Measurements from ENCODE around the gene BRPF1.

Gene BRPF1

GRCh38 chr3:9736831-9737230 is 5.3 kb downstream of the BRPF1 start:
- no peak overlapping the region for H3K4me3 ChIP-seq (ENCODE audit: low read length)
- TF ChIP-seq ZNF274 (IDR thresholded peaks at IDR 0.05; ENCODE audit: low read depth, low read length): no peak

DNA sequence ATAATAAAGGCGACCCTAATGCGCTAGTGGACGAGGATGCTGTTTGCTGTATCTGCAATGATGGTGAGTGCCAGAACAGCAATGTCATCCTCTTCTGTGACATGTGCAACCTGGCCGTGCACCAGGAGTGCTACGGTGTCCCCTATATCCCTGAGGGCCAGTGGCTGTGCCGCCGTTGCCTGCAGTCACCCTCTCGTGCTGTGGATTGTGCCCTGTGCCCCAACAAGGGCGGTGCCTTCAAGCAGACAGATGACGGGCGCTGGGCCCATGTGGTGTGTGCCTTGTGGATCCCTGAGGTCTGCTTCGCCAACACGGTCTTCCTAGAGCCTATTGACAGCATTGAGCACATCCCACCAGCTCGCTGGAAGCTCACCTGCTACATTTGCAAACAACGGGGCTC is 7.6 kb downstream of the BRPF1 start:
- no peak overlapping the region for H3K4me3 ChIP-seq (ENCODE audit: low read length)
- TF ChIP-seq ZNF274 (IDR thresholded peaks at IDR 0.05; ENCODE audit: low read depth, low read length): no peak

GRCh38 chr3:9742560-9742959 is 11.0 kb downstream of the BRPF1 start:
- no peak overlapping the region for H3K4me3 ChIP-seq (ENCODE audit: low read length)
- no peak for TF ChIP-seq ZNF274 (IDR thresholded peaks at IDR 0.05; ENCODE audit: low read depth, low read length)

DNA sequence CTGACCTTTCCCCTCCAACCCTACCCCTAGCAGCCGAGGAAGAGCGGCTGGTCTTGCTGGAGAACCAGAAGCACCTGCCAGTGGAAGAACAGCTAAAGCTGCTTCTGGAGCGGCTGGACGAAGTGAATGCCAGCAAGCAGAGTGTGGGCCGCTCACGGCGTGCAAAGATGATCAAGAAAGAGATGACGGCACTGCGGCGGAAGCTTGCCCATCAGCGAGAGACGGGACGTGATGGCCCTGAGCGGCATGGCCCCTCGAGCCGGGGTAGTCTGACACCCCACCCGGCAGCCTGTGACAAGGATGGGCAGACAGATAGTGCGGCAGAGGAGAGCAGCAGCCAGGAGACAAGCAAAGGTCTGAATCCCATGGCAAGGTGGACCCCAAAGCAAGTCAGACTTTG is 12.0 kb downstream of the BRPF1 start:
- TF ChIP-seq ZNF274 (IDR thresholded peaks at IDR 0.05; ENCODE audit: low read depth, low read length): no peak

DNA sequence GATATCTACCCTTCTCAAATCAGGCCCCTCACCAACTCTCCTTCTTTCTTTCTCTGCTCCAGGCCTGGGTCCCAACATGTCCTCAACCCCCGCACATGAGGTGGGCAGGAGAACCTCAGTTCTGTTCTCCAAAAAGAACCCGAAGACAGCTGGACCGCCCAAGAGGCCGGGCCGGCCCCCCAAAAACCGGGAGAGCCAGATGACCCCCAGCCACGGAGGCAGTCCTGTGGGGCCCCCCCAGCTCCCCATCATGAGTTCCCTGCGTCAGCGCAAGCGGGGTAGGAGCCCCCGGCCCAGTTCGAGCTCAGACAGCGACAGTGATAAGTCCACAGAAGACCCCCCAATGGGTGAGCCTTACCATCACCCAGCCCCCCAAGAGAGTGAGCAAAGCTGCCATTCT is 12.6 kb downstream of the BRPF1 start:
- no peak for TF ChIP-seq ZNF274 (IDR thresholded peaks at IDR 0.05; ENCODE audit: low read depth, low read length)
- H3K4me3 ChIP-seq (ENCODE audit: low read length): no peak overlapping the region

More for the DNA sequence above, 12.0 kb downstream of the BRPF1 start:
- H3K4me3 ChIP-seq (ENCODE audit: low read length): no peak overlapping the region

- H3K4me3 ChIP-seq (ENCODE audit: low read length): no peak overlapping the region
- TF ChIP-seq ZNF274 (IDR thresholded peaks at IDR 0.05; ENCODE audit: low read depth, low read length): no peak
Observed at GRCh38 chr3:9745521-9745920, 14.0 kb downstream of the BRPF1 start.

- H3K4me3 ChIP-seq (ENCODE audit: low read length): no peak overlapping the region
- no peak for TF ChIP-seq ZNF274 (IDR thresholded peaks at IDR 0.05; ENCODE audit: low read depth, low read length)
Observed at GRCh38 chr3:9746330-9746729, 14.8 kb downstream of the BRPF1 start.

GRCh38 chr3:9747267-9747666 is 15.7 kb downstream of the BRPF1 start:
- no peak for TF ChIP-seq ZNF274 (IDR thresholded peaks at IDR 0.05; ENCODE audit: low read depth, low read length)

GRCh38 chr3:9748031-9748430 is 16.5 kb downstream of the BRPF1 start:
- TF ChIP-seq ZNF274 (IDR thresholded peaks at IDR 0.05; ENCODE audit: low read depth, low read length): no peak
- H3K4me3 ChIP-seq (ENCODE audit: low read length): no peak overlapping the region

More at GRCh38 chr3:9747267-9747666, 15.7 kb downstream of the BRPF1 start:
- H3K4me3 ChIP-seq (ENCODE audit: low read length): no peak overlapping the region

DNA sequence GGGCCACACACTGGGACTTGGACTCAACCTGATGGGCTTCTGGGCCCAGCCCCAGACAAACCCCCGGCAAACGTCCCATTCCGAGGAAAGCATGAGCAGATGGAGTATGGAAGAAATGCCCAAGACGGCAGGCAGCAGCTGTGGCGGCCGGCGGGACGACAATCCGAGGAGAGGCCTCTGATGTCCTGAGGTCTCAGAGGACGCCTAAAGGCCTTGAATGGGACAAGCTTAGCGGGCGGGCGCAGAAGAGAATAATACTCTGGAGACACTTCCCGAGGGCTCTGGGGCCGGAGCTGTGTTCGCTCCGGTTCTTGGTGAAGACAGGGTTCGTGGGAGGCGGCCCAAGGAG is 17.7 kb downstream of the BRPF1 start:
- no peak for TF ChIP-seq ZNF274 (IDR thresholded peaks at IDR 0.05; ENCODE audit: low read depth, low read length)
- peak overlapping the region; percentile 50; the same call in 1 of the 2 replicates for H3K4me3 ChIP-seq (ENCODE audit: low read length)

GRCh38 chr3:9749645-9750555 is 18.4 kb downstream of the BRPF1 start, which contains the start of gene OGG1:
TSS of gene OGG1 (plus strand) at chr3:9749952. CDS start at chr3:9750287, 335 bp downstream.
- peak within 1 kb of the TSS; percentile 76 for H3K4me3 ChIP-seq (ENCODE audit: low read length)
- no peak for TF ChIP-seq ZNF274 (IDR thresholded peaks at IDR 0.05; ENCODE audit: low read depth, low read length)

DNA sequence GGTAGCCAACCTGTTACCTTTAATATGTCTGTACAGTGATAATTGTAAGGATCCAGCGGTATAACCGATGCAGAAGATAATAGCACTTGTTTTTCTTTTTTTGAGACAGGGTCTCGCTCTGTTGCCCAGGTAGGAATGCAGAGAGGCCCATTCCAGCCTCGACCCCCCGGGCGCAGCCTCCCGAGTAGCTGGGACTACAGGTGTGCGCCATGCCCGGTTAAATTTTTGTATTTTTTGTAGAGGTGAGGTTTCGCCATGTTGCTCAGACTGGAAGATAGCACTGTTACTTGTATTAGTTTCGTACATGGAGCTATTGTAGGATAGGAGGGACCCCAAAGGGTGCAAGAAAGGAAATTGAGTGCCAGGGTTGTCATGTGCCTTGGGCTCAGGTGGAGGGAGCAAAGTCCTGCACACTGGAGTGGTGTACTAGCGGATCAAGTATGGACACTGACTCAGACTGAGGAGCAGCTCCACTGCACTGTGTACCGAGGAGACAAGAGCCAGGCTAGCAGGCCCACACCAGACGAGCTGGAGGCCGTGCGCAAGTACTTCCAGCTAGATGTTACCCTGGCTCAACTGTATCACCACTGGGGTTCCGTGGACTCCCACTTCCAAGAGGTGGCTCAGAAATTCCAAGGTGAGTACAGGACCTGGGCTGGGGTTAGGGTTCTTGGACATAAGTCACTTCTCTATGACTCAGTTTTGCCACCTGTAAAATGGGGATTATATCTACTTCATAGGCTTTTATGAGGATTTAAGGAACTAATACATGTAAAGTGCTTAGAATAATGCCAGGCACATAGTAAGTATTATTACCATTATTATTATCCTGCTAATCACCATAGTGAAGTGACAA is 19.2 kb downstream of the BRPF1 start:
- no peak for TF ChIP-seq ZNF274 (IDR thresholded peaks at IDR 0.05; ENCODE audit: low read depth, low read length)
- H3K4me3 ChIP-seq (ENCODE audit: low read length): peak overlapping the region; percentile 76

DNA sequence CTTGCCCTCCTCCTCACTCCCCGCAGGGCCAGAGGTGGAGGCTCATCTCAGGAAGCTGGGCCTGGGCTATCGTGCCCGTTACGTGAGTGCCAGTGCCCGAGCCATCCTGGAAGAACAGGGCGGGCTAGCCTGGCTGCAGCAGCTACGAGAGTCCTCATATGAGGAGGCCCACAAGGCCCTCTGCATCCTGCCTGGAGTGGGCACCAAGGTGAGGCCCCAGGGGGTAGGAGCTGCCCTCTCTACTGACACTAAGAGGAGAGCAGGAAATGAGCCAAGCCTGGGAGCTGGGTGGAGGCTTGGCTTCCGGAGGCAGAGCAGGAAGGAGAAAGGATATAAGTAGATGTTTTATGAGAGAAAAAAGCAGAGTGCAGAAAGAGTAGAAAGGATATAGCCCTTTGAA is 23.1 kb downstream of the BRPF1 start:
- no peak overlapping the region for H3K4me3 ChIP-seq (ENCODE audit: low read length)
- no peak for TF ChIP-seq ZNF274 (IDR thresholded peaks at IDR 0.05; ENCODE audit: low read depth, low read length)

GRCh38 chr3:9757427-9757826 is 25.9 kb downstream of the BRPF1 start:
- TF ChIP-seq ZNF274 (IDR thresholded peaks at IDR 0.05; ENCODE audit: low read depth, low read length): no peak

More at GRCh38 chr3:9757427-9757826, 25.9 kb downstream of the BRPF1 start:
- H3K4me3 ChIP-seq (ENCODE audit: low read length): no peak overlapping the region
